ENCODE measurements around the gene MGAT4B. TPM values are rescaled to one million over a fixed set of nuclear protein-coding genes. Genes with fewer than 3 reads are reported as not detected.

MGAT4B gene
- total and polyA plus RNA-seq, 4 donors: 42.0 to 156 (median 83.7) TPM

- H3K27me3 ChIP-seq (ENCODE audit: control insufficient read depth in 4 of 4, insufficient read depth in 4 of 4, low read length in 3 of 4): no peaks in the 10 kb centered on the region
- TF ChIP-seq FOXA1 (IDR thresholded peaks at IDR 0.05): no peak
- TF ChIP-seq NR2F2 (IDR thresholded peaks at IDR 0.05): no peak
- TF ChIP-seq MAX (IDR thresholded peaks at IDR 0.05): no peak
- TF ChIP-seq ZBTB33 (IDR thresholded peaks at IDR 0.05): no peak
- TF ChIP-seq EGR1 (IDR thresholded peaks at IDR 0.05; ENCODE audit: low read depth in 2 of 2): no peak
- no peak for TF ChIP-seq REST (IDR thresholded peaks at IDR 0.05)
- TF ChIP-seq SP1 (IDR thresholded peaks at IDR 0.05): no peak
- no peak for TF ChIP-seq FOXA2 (IDR thresholded peaks at IDR 0.05)
- no peak for TF ChIP-seq RXRA (IDR thresholded peaks at IDR 0.05)
- TF ChIP-seq HNF4A (conservative IDR thresholded peaks at IDR 0.05): no peak
- TF ChIP-seq HNF4G (IDR thresholded peaks at IDR 0.05): no peak
- TF ChIP-seq YY1 (IDR thresholded peaks at IDR 0.05): no peak
- no peak for TF ChIP-seq TAF1 (conservative IDR thresholded peaks at IDR 0.05)
- no peak for TF ChIP-seq ATF3 (IDR thresholded peaks at IDR 0.05)
- no peak for TF ChIP-seq RAD21 (IDR thresholded peaks at IDR 0.05)
- TF ChIP-seq CTCF (IDR thresholded peaks at IDR 0.05; ENCODE audit: low read depth, low read length, missing input control): no peak
- no peak for TF ChIP-seq JUND (IDR thresholded peaks at IDR 0.05)
- TF ChIP-seq GABPA (IDR thresholded peaks at IDR 0.05 in 1 of 2, conservative IDR thresholded peaks at IDR 0.05 in 1 of 2): no peak
- peak overlapping the region; percentile 61 to 63 for H3K27ac ChIP-seq (ENCODE audit: low read depth in 1 of 2, low read length in 2 of 2)
- DNase-seq (ENCODE audit: low spot score): no peak
- peaks cover 6 to 23% (median 19%) of the 10 kb centered on the region in 4 donors for H3K36me3 ChIP-seq (ENCODE audit: control insufficient read depth in 4 of 4, insufficient read depth in 3 of 4, low read depth in 1 of 4, low read length in 3 of 4)
- 74% methylated on average over 20 of the region's 20 CpGs for WGBS
- no peaks in the 10 kb centered on the region for H3K9me3 ChIP-seq (ENCODE audit: control insufficient read depth in 4 of 4, low read length in 3 of 4)
- H3K4me1 ChIP-seq (ENCODE audit: control insufficient read depth in 4 of 4, insufficient read depth in 4 of 4, low read length in 3 of 4): peaks cover 24 to 64% (median 56%) of the 10 kb centered on the region in 4 donors
- no peak overlapping the region for H3K9ac ChIP-seq (ENCODE audit: low read depth in 1 of 2, low read length in 2 of 2)
- no peak overlapping the region for H3K4me3 ChIP-seq (ENCODE audit: low read depth in 1 of 3, low read length in 3 of 3)
Measured at GRCh38 chr5:179766021-179766725, 40.5 kb downstream of the MGAT4B start.
